Stimulated activated CD8-positive, alpha-beta memory T cell treated with anti-CD3 and anti-CD28 coated beads, Interleukin-12 subunit alpha, Interleukin-12 subunit beta, amount 100 ng/mL, for 24 hours (primary cell): ENCODE measurements around the gene STK11IP.

ENCODE experiments used
- DNase-seq: peaks from one replicate; pipeline ENCODE4 v3.0.0-alpha.2; 2020; ENCODE audit errors: extremely low read depth

The STK11IP gene

GRCh38 chr2:219581346-219581745, 16.3 kb upstream of the STK11IP start:
- DNase-seq: no peak

GRCh38 chr2:219591091-219591490, 6.6 kb upstream of the STK11IP start:
- no peak for DNase-seq

- no peak for DNase-seq
Observed at GRCh38 chr2:219592736-219593135, 4.9 kb upstream of the STK11IP start.

- DNase-seq: no peak
Observed at GRCh38 chr2:219593154-219593553, 4.5 kb upstream of the STK11IP start.

- no peak for DNase-seq
Observed at GRCh38 chr2:219595256-219595655, 2.4 kb upstream of the STK11IP start.

- no peak for DNase-seq
Observed at GRCh38 chr2:219596954-219597551, 604 bp upstream of the STK11IP start.

- DNase-seq: no peak
Observed at GRCh38 chr2:219598308-219599078, 836 bp downstream of the STK11IP start.

GRCh38 chr2:219603771-219604170, 6.1 kb downstream of the STK11IP start:
- DNase-seq: no peak

GRCh38 chr2:219605607-219605954, 7.9 kb downstream of the STK11IP start:
- no peak for DNase-seq

GRCh38 chr2:219607931-219608330, 10.3 kb downstream of the STK11IP start:
- no peak for DNase-seq

GRCh38 chr2:219608399-219608964, 10.8 kb downstream of the STK11IP start:
- DNase-seq: no peak

GRCh38 chr2:219609149-219609750, 11.6 kb downstream of the STK11IP start:
- DNase-seq: no peak

- no peak for DNase-seq
Observed at GRCh38 chr2:219611306-219611705, 13.6 kb downstream of the STK11IP start.

GRCh38 chr2:219611866-219612576, 14.4 kb downstream of the STK11IP start:
- DNase-seq: no peak

GRCh38 chr2:219612577-219613286, 15.1 kb downstream of the STK11IP start:
- no peak for DNase-seq

- no peak for DNase-seq
Observed at GRCh38 chr2:219613461-219614070, 15.9 kb downstream of the STK11IP start.

- DNase-seq: no peak
Observed at GRCh38 chr2:219614076-219614860, 16.6 kb downstream of the STK11IP start.

- DNase-seq: no peak
Observed at GRCh38 chr2:219615036-219615435, 17.4 kb downstream of the STK11IP start.

- no peak for DNase-seq
Observed at GRCh38 chr2:219615894-219616293, 18.2 kb downstream of the STK11IP start.

GRCh38 chr2:219616550-219616949, 18.9 kb downstream of the STK11IP start:
- DNase-seq: no peak
